Hematopoietic multipotent progenitor cell treated with erythropoietin and hydrocortisone succinate and interleukin-3 and kit ligand, for 8 days (in vitro differentiated cells): ENCODE measurements around the gene ZNFX1.
"Not testable (repeated sequence)": the region's sequence is repeated elsewhere in the genome, so short reads cannot be mapped to it uniquely, and the experiment has no call there.

ENCODE experiments used
- DNase-seq: peaks from one replicate; pipeline ENCODE4 v3.0.0-alpha.2; 2015

Gene ZNFX1

DNA sequence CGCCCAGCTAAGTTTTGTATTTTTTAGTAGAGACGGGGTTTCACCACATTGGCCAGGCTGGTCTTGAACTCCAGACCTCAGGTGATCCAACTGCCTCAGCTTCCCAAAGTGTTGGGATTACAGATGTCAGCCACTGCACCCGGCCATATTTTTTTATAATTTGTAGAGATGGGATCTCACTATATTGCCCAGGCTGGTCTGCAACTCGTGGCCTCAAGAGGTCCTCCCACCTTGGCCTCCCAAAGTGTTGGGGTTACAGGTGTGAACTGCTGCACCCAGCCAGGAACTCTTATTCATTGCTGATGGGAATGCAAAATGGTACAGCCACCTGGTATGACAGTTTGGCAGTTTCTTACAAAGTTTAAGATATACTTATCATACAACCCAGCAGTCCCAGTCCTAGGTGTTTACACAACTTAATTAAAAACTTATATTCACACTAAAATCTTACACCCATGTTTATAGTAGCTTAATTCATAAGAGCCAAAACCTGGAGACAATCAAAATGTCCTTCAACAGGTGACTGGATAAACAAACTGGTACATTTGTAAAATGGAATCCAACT, 78.0 kb downstream of the ZNFX1 start:
- DNase-seq, result no peak

DNA sequence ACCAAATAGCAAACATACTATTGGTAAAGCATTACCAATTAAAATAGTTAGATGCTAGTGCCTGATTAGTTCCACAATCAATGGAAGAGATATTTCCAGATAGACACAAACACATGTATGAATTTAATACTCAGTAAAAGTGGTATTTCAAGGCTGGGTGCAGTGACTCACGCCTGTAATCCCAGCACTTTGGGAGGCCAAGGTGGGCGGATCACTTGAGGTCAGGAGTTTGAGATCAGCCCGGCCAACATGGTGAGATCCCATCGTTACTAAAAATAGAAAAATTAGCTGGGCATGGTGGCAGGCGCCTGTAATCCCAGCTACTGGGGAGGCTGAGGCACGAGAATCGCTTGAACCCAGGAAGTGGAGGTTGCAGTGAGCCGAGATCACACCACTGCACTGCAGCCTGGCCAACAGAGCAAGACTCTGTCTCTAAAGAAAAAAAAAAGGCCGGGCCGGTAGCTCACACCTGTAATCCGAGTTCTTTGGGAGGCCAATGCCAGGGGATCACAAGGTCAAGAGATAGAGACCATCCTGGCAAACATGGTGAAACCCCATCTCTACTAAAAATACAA, 84.8 kb downstream of the ZNFX1 start:
- not testable (repeated sequence) for DNase-seq
